Measurements from ENCODE around the gene DENND1A. TPM values are rescaled to one million over a fixed set of nuclear protein-coding genes. Genes with fewer than 3 reads are reported as not detected.
"Not testable (repeated sequence)": the region's sequence is repeated elsewhere in the genome, so short reads cannot be mapped to it uniquely, and the experiment has no call there.

Gene DENND1A
- total and polyA plus RNA-seq, 2 of the 13 experiments (the other 11 are each of a cell fraction or from before 2014, with no cell fraction given): 14.8 to 30.1 TPM

- H2AFZ ChIP-seq (ENCODE audit: low read length); ATAC-seq; H3K4me3 ChIP-seq (replicated peaks in 1 of 3; ENCODE audit: insufficient read depth in 1 of 3, low read depth in 2 of 3, low read length in 3 of 3); in situ Hi-C loops (cut with HindIII; ENCODE audit: extremely low pct_ligation_motif_present, low pct_unique_long_range_greater_than_20kb); H3K36me3 ChIP-seq (replicated peaks in 1 of 2; ENCODE audit: control insufficient read depth in 1 of 2, insufficient read depth in 2 of 2, low read length in 2 of 2); H3K4me2 ChIP-seq (ENCODE audit: low read depth, low read length); POLR2A ChIA-PET; BruUV-seq (replicated peaks); CTCF ChIA-PET (ENCODE audit: low intra/inter-chr PET ratio, low total read pairs); H3K79me2 ChIP-seq (ENCODE audit: insufficient read depth, low read length); H3K9ac ChIP-seq (ENCODE audit: insufficient read depth, low read depth, low read length); H3K27ac ChIP-seq (ENCODE audit: extremely low read length, insufficient read depth, low read length); H3K27me3 ChIP-seq (ENCODE audit: control insufficient read depth in 1 of 2, insufficient read depth in 2 of 2, low read length in 2 of 2); H3K9me3 ChIP-seq (ENCODE audit: low read length); intact Hi-C loops (cut with micrococcal nuclease; ENCODE audit: unreplicated experiment); H4K20me1 ChIP-seq (ENCODE audit: insufficient read depth, low read length); FAIRE-seq; DNase-seq (ENCODE audit: low spot score): not testable (repeated sequence)
- WGBS (ENCODE audit: low lambda C conversion rate): 79% methylated on average over 8 of the region's 8 CpGs
- peaks cover 40% of the 10 kb centered on the region for H3K4me1 ChIP-seq (ENCODE audit: insufficient read depth, low read length)
Observed at GRCh38 chr9:123944464-123944863, 14.5 kb upstream of the DENND1A start.

- ChIA-PET POLR2A (no interaction called here), CTCF (ENCODE audit: low intra/inter-chr PET ratio, low total read pairs) (no interaction called here)
- Histone ChIP-seq H3K4me1 (ENCODE audit: insufficient read depth, low read length) (peaks cover 46% of the 10 kb centered on the region), H3K4me2 (ENCODE audit: low read depth, low read length) (no peak overlapping the region), H4K20me1 (ENCODE audit: insufficient read depth, low read length) (no peaks in the 10 kb centered on the region), H3K4me3 (replicated peaks in 1 of 3; ENCODE audit: insufficient read depth in 1 of 3, low read depth in 2 of 3, low read length in 3 of 3) (no peak overlapping the region), H3K79me2 (ENCODE audit: insufficient read depth, low read length) (no peaks in the 10 kb centered on the region), H3K9me3 (ENCODE audit: low read length) (no peaks in the 10 kb centered on the region), H3K9ac (ENCODE audit: insufficient read depth, low read depth, low read length) (no peak overlapping the region), H3K27ac (ENCODE audit: extremely low read length, insufficient read depth, low read length) (no peak overlapping the region), H3K27me3 (ENCODE audit: control insufficient read depth in 1 of 2, insufficient read depth in 2 of 2, low read length in 2 of 2) (peaks cover 0 to 7% of the 10 kb centered on the region in 2 experiments; a peak in 1 of 5 replicates), H2AFZ (ENCODE audit: low read length) (no peak overlapping the region), H3K36me3 (replicated peaks in 1 of 2; ENCODE audit: control insufficient read depth in 1 of 2, insufficient read depth in 2 of 2, low read length in 2 of 2) (no peaks in the 10 kb centered on the region)
- FAIRE-seq (no peak), ATAC-seq (no peak), DNase-seq (ENCODE audit: low spot score) (no peak)
- TF ChIP-seq HOXA9 (CRISPR knock-in tag; IDR thresholded peaks at IDR 0.05; ENCODE audit: borderline replicate concordance) (no peak), HDAC6 (IDR thresholded peaks at IDR 0.05; ENCODE audit: low read depth, low read length) (no peak), ZBED4 (CRISPR knock-in tag; IDR thresholded peaks at IDR 0.05; ENCODE audit: borderline replicate concordance) (no peak), HMG20A (CRISPR knock-in tag; IDR thresholded peaks at IDR 0.05; ENCODE audit: borderline replicate concordance) (no peak), KDM5B (CRISPR knock-in tag; IDR thresholded peaks at IDR 0.05; ENCODE audit: borderline replicate concordance) (no peak), CHD4 (IDR thresholded peaks at IDR 0.05; ENCODE audit: borderline replicate concordance, low read length) (no peak), ZNF775 (CRISPR knock-in tag; IDR thresholded peaks at IDR 0.05; ENCODE audit: borderline replicate concordance) (no peak), ARNTL (CRISPR knock-in tag; IDR thresholded peaks at IDR 0.05) (no peak), PCBP2 (optimal IDR thresholded peaks at IDR 0.05; ENCODE audit: low read depth, low read length, poor library complexity, severe bottlenecking) (no peak), NFKBIZ (CRISPR knock-in tag; IDR thresholded peaks at IDR 0.05) (no peak), CEBPG (CRISPR knock-in tag; IDR thresholded peaks at IDR 0.05) (no peak), ZNF263 (CRISPR knock-in tag; IDR thresholded peaks at IDR 0.05) (no peak), RBFOX2 (IDR thresholded peaks at IDR 0.05; ENCODE audit: low read depth, low read length) (no peak), MAFF (IDR thresholded peaks at IDR 0.05; ENCODE audit: low read depth, low read length) (no peak)
- intact Hi-C loops (cut with micrococcal nuclease; ENCODE audit: unreplicated experiment) (no loop called here), in situ Hi-C loops (cut with HindIII; ENCODE audit: extremely low pct_ligation_motif_present, low pct_unique_long_range_greater_than_20kb) (no loop called here)
- no TSS peak for BruUV-seq (replicated peaks)
- WGBS (ENCODE audit: low lambda C conversion rate): 47% methylated on average over 2 of the region's 2 CpGs
Observed at GRCh38 chr9:123943671-123944070, 13.7 kb upstream of the DENND1A start.
